ENCODE results near the gene TPRX1. TPM values are rescaled to one million over a fixed set of nuclear protein-coding genes. Genes with fewer than 3 reads are reported as not detected.
A peak's percentile ranks its signal among the peaks of the same experiment; 100 is the strongest.
"Not testable (repeated sequence)": the region's sequence is repeated elsewhere in the genome, so short reads cannot be mapped to it uniquely, and the experiment has no call there.

TPRX1 gene
- total RNA-seq, 1 experiment from 2014 or later: not detected

DNA sequence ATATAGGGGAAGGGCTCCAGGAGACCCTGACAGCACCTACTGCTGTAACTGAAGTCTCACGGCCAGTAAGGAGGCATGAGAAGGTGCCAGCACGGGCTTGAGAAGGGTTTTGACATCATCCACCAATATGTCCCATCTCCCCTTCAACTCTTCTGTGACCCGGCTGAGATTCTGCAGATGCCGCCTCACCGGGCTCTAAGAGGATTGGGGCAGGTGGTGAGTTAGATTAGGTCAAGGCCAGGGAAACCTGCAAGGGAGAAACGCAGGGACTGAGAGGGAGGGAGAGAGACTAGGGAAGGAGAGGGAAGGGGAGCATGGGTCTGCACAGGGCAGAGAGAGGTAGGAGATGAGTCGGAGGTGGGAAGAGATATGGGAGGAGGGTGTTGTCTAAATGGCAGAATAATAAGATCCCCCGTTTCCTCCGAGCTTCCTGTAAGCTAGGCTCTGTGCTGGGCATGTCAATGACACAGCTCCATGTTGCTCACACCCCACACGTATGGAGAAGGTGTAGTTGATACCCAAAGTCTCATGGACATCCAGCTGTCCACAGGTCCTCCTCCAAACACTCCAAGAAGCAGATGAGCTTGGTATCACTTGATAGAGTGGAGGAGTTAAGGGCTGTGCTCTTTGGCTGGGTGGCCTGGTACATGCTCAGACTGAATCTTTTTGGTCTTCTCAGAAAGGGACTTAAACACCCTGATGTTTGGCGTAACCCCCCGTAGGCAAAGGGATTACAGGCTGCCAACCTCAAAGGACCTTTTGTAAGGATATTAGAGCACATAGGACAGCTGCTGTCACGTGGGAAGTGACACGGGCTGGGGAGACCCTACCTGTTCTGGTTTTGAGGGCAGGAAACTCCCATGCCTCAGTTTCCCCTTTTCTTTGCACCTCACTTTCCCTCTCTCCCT lies 6.1 kb downstream of the TPRX1 start:
- no peaks in the 10 kb centered on the region for H3K79me2 ChIP-seq (ENCODE audit: low read length)
- H3K9me3 ChIP-seq (ENCODE audit: low read length): no peaks in the 10 kb centered on the region
- no peak overlapping the region for H2AFZ ChIP-seq (ENCODE audit: low read length)
- no peak overlapping the region for H3K27ac ChIP-seq (ENCODE audit: low read length)
- no peak overlapping the region for H3K4me2 ChIP-seq (ENCODE audit: low read depth, low read length, poor library complexity, severe bottlenecking)
- no peaks in the 10 kb centered on the region for H3K27me3 ChIP-seq (ENCODE audit: low read length)
- H3K4me3 ChIP-seq (ENCODE audit: low read length): no peak overlapping the region
- H3K4me1 ChIP-seq (ENCODE audit: low read length): no peaks in the 10 kb centered on the region
- DNase-seq: no peak
- H3K9me2 ChIP-seq (replicated peaks; ENCODE audit: insufficient read depth, low read length): no peaks in the 10 kb centered on the region
- no peak overlapping the region for H3K9ac ChIP-seq (ENCODE audit: low read length)
- no peaks in the 10 kb centered on the region for H4K20me1 ChIP-seq (ENCODE audit: insufficient read depth, low read depth, low read length)
- no peaks in the 10 kb centered on the region for H3K36me3 ChIP-seq (ENCODE audit: insufficient read depth, low read length)

GRCh38 chr19:47796785-47797184 lies 7.6 kb downstream of the TPRX1 start:
- no peak overlapping the region for H3K9ac ChIP-seq (ENCODE audit: low read length)
- no peak for DNase-seq
- H3K9me2 ChIP-seq (replicated peaks; ENCODE audit: insufficient read depth, low read length): no peaks in the 10 kb centered on the region
- H3K36me3 ChIP-seq (ENCODE audit: insufficient read depth, low read length): no peaks in the 10 kb centered on the region
- no peaks in the 10 kb centered on the region for H3K4me1 ChIP-seq (ENCODE audit: low read length)
- H4K20me1 ChIP-seq (ENCODE audit: insufficient read depth, low read depth, low read length): no peaks in the 10 kb centered on the region
- H2AFZ ChIP-seq (ENCODE audit: low read length): no peak overlapping the region
- H3K79me2 ChIP-seq (ENCODE audit: low read length): no peaks in the 10 kb centered on the region
- no peak overlapping the region for H3K4me3 ChIP-seq (ENCODE audit: low read length)
- H3K27me3 ChIP-seq (ENCODE audit: low read length): no peaks in the 10 kb centered on the region
- H3K4me2 ChIP-seq (ENCODE audit: low read depth, low read length, poor library complexity, severe bottlenecking): no peak overlapping the region
- H3K9me3 ChIP-seq (ENCODE audit: low read length): peaks cover 4% of the 10 kb centered on the region; the same call in 1 of the 2 replicates
- no peak overlapping the region for H3K27ac ChIP-seq (ENCODE audit: low read length)

GRCh38 chr19:47794526-47794925 lies 9.8 kb downstream of the TPRX1 start:
- H3K4me2 ChIP-seq (ENCODE audit: low read depth, low read length, poor library complexity, severe bottlenecking): no peak overlapping the region
- H3K9me3 ChIP-seq (ENCODE audit: low read length): peaks cover 4% of the 10 kb centered on the region; the same call in 1 of the 2 replicates
- no peaks in the 10 kb centered on the region for H3K4me1 ChIP-seq (ENCODE audit: low read length)
- H3K27me3 ChIP-seq (ENCODE audit: low read length): no peaks in the 10 kb centered on the region
- no peak overlapping the region for H3K27ac ChIP-seq (ENCODE audit: low read length)
- H3K36me3 ChIP-seq (ENCODE audit: insufficient read depth, low read length): no peaks in the 10 kb centered on the region
- no peak for DNase-seq
- no peaks in the 10 kb centered on the region for H4K20me1 ChIP-seq (ENCODE audit: insufficient read depth, low read depth, low read length)
- no peaks in the 10 kb centered on the region for H3K9me2 ChIP-seq (replicated peaks; ENCODE audit: insufficient read depth, low read length)
- no peak overlapping the region for H3K9ac ChIP-seq (ENCODE audit: low read length)
- no peaks in the 10 kb centered on the region for H3K79me2 ChIP-seq (ENCODE audit: low read length)
- H3K4me3 ChIP-seq (ENCODE audit: low read length): no peak overlapping the region
- no peak overlapping the region for H2AFZ ChIP-seq (ENCODE audit: low read length)

GRCh38 chr19:47792616-47793015 lies 11.7 kb downstream of the TPRX1 start:
- no peaks in the 10 kb centered on the region for H3K9me2 ChIP-seq (replicated peaks; ENCODE audit: insufficient read depth, low read length)
- H3K4me3 ChIP-seq (ENCODE audit: low read length): no peak overlapping the region
- DNase-seq: no peak
- H3K79me2 ChIP-seq (ENCODE audit: low read length): no peaks in the 10 kb centered on the region
- H3K9me3 ChIP-seq (ENCODE audit: low read length): peaks cover 4% of the 10 kb centered on the region; the same call in 1 of the 2 replicates
- no peak overlapping the region for H3K9ac ChIP-seq (ENCODE audit: low read length)
- H3K27ac ChIP-seq (ENCODE audit: low read length): no peak overlapping the region
- no peaks in the 10 kb centered on the region for H3K36me3 ChIP-seq (ENCODE audit: insufficient read depth, low read length)
- no peaks in the 10 kb centered on the region for H3K4me1 ChIP-seq (ENCODE audit: low read length)
- H3K4me2 ChIP-seq (ENCODE audit: low read depth, low read length, poor library complexity, severe bottlenecking): no peak overlapping the region
- no peaks in the 10 kb centered on the region for H3K27me3 ChIP-seq (ENCODE audit: low read length)
- no peak overlapping the region for H2AFZ ChIP-seq (ENCODE audit: low read length)
- no peaks in the 10 kb centered on the region for H4K20me1 ChIP-seq (ENCODE audit: insufficient read depth, low read depth, low read length)

- H3K4me1 ChIP-seq (ENCODE audit: low read length): no peaks in the 10 kb centered on the region
- no peaks in the 10 kb centered on the region for H3K27me3 ChIP-seq (ENCODE audit: low read length)
- peak; percentile 90 for DNase-seq
- no peaks in the 10 kb centered on the region for H3K79me2 ChIP-seq (ENCODE audit: low read length)
- peaks cover 4% of the 10 kb centered on the region; the same call in 1 of the 2 replicates for H3K9me3 ChIP-seq (ENCODE audit: low read length)
- no peak overlapping the region for H3K4me3 ChIP-seq (ENCODE audit: low read length)
- H3K9me2 ChIP-seq (replicated peaks; ENCODE audit: insufficient read depth, low read length): no peaks in the 10 kb centered on the region
- no peaks in the 10 kb centered on the region for H3K36me3 ChIP-seq (ENCODE audit: insufficient read depth, low read length)
- no peak overlapping the region for H3K9ac ChIP-seq (ENCODE audit: low read length)
- no peak overlapping the region for H2AFZ ChIP-seq (ENCODE audit: low read length)
- no peak overlapping the region for H3K4me2 ChIP-seq (ENCODE audit: low read depth, low read length, poor library complexity, severe bottlenecking)
- H3K27ac ChIP-seq (ENCODE audit: low read length): no peak overlapping the region
- H4K20me1 ChIP-seq (ENCODE audit: insufficient read depth, low read depth, low read length): no peaks in the 10 kb centered on the region
Observed at GRCh38 chr19:47790398-47790814, 13.9 kb downstream of the TPRX1 start.

DNA sequence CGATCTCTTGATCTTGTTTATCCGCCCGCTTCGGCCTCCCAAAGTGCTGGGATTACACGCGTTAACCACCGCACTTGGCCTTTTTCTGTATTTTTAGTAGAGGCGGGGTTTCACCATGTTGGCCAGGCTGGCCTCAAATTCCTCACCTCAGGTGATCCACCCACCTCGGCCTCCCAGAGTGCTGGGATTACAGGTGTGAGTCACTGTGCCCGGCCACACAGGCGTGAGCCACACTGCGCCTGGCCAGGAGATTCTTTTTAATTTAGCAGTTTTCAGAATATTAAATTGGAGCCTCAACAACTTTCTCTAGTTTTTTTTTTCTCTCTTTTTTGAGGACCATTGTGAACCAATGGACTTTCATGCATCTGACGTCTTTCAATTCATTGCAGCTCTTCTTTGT lies 14.5 kb downstream of the TPRX1 start:
- not testable (repeated sequence) for H3K9ac ChIP-seq (ENCODE audit: low read length); H3K79me2 ChIP-seq (ENCODE audit: low read length); H3K27ac ChIP-seq (ENCODE audit: low read length); DNase-seq; H3K4me1 ChIP-seq (ENCODE audit: low read length); H3K4me3 ChIP-seq (ENCODE audit: low read length); H3K4me2 ChIP-seq (ENCODE audit: low read depth, low read length, poor library complexity, severe bottlenecking); H3K27me3 ChIP-seq (ENCODE audit: low read length); H3K36me3 ChIP-seq (ENCODE audit: insufficient read depth, low read length); H3K9me3 ChIP-seq (ENCODE audit: low read length); H2AFZ ChIP-seq (ENCODE audit: low read length); H4K20me1 ChIP-seq (ENCODE audit: insufficient read depth, low read depth, low read length); H3K9me2 ChIP-seq (replicated peaks; ENCODE audit: insufficient read depth, low read length)

DNA sequence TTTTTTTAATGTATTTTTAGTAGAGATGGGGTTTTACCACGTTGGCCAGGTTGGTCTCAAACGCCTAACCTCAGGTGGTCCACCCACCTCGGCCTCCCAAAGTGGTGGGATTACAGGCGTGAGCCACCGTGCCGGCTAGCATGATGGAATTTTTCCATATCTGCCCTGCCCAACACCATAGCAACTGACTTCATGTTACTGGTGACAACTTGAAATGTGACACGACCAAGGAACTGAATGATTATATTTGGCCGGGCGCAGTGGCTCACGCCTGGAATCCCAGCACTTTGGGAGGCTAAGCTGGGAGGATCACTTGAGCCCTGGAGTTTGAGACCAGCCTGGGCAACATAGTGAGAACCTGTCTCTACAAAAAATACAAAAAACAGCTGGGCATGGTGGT lies 17.0 kb downstream of the TPRX1 start:
- H3K4me1 ChIP-seq (ENCODE audit: low read length); H3K27ac ChIP-seq (ENCODE audit: low read length); H3K79me2 ChIP-seq (ENCODE audit: low read length); H2AFZ ChIP-seq (ENCODE audit: low read length); H4K20me1 ChIP-seq (ENCODE audit: insufficient read depth, low read depth, low read length); H3K4me2 ChIP-seq (ENCODE audit: low read depth, low read length, poor library complexity, severe bottlenecking); H3K27me3 ChIP-seq (ENCODE audit: low read length); H3K9ac ChIP-seq (ENCODE audit: low read length); DNase-seq; H3K9me2 ChIP-seq (replicated peaks; ENCODE audit: insufficient read depth, low read length); H3K4me3 ChIP-seq (ENCODE audit: low read length); H3K36me3 ChIP-seq (ENCODE audit: insufficient read depth, low read length); H3K9me3 ChIP-seq (ENCODE audit: low read length): not testable (repeated sequence)

- Histone ChIP-seq H3K27me3 (ENCODE audit: low read length) (no peaks in the 10 kb centered on the region), H2AFZ (ENCODE audit: low read length) (no peak overlapping the region), H3K9ac (ENCODE audit: low read length) (no peak overlapping the region), H3K79me2 (ENCODE audit: low read length) (no peaks in the 10 kb centered on the region), H3K27ac (ENCODE audit: low read length) (no peak overlapping the region), H3K4me1 (ENCODE audit: low read length) (no peaks in the 10 kb centered on the region), H3K9me2 (replicated peaks; ENCODE audit: insufficient read depth, low read length) (no peaks in the 10 kb centered on the region), H4K20me1 (ENCODE audit: insufficient read depth, low read depth, low read length) (no peaks in the 10 kb centered on the region), H3K4me3 (ENCODE audit: low read length) (no peak overlapping the region), H3K9me3 (ENCODE audit: low read length) (no peaks in the 10 kb centered on the region), H3K36me3 (ENCODE audit: insufficient read depth, low read length) (no peaks in the 10 kb centered on the region), H3K4me2 (ENCODE audit: low read depth, low read length, poor library complexity, severe bottlenecking) (no peak overlapping the region)
- DNase-seq: no peak
Observed at GRCh38 chr19:47786566-47786965, 17.8 kb downstream of the TPRX1 start.

Data from Karpas-422 (cell line).